PC-9 (cell line): ENCODE data around the gene C15orf62.

ENCODE experiments used
- EZH2 ChIP-seq: fragments of 200-600 bp; sonication (generic); IDR thresholded peaks from 2 replicates; pipeline ENCODE4 v1.8.0; 2017; ENCODE audit warnings: antibody characterized with exemption, low read depth
- TF ChIP-seq, protein P1 (sequence below): fragments of 200-600 bp; sonication (generic); conservative IDR thresholded peaks from 2 replicates; pipeline ENCODE4 v1.6.1; 2017; ENCODE audit warnings: mixed run types, antibody characterized with exemption, mild to moderate bottlenecking, moderate library complexity

DNA sequence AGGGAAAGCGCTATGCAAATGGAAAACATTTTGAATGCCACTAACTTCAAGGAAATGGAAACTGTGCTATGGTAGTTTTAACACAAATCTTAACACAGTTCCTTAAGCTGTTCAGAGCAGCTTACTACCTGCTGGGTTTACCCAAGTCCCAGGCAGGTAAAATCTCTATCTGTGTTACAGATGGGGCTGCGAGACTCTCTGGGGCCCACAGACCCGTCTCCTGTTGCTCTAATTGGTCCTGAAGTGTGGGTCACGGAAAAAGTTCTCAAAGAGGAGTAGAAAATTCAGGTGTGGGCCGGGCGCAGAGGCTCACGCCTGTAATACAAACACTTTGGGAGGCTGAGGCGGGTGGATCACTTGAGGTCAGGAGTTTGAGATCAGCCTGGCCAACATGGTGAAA, 20.2 kb downstream of the C15orf62 start:
- TF ChIP-seq, protein P1, sequence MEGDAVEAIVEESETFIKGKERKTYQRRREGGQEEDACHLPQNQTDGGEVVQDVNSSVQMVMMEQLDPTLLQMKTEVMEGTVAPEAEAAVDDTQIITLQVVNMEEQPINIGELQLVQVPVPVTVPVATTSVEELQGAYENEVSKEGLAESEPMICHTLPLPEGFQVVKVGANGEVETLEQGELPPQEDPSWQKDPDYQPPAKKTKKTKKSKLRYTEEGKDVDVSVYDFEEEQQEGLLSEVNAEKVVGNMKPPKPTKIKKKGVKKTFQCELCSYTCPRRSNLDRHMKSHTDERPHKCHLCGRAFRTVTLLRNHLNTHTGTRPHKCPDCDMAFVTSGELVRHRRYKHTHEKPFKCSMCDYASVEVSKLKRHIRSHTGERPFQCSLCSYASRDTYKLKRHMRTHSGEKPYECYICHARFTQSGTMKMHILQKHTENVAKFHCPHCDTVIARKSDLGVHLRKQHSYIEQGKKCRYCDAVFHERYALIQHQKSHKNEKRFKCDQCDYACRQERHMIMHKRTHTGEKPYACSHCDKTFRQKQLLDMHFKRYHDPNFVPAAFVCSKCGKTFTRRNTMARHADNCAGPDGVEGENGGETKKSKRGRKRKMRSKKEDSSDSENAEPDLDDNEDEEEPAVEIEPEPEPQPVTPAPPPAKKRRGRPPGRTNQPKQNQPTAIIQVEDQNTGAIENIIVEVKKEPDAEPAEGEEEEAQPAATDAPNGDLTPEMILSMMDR: no peak
- TF ChIP-seq EZH2: no peak
